Activated CD8-positive, alpha-beta memory T cell treated with anti-CD3 and anti-CD28 coated beads for 24 hours (primary cell): ENCODE data around the gene SLC38A7.
"Not testable (repeated sequence)": the region's sequence is repeated elsewhere in the genome, so short reads cannot be mapped to it uniquely, and the experiment has no call there.

Experiments
- DNase-seq: peaks from one replicate; pipeline ENCODE4 v3.0.0-alpha.2; 2020

Gene SLC38A7

DNA sequence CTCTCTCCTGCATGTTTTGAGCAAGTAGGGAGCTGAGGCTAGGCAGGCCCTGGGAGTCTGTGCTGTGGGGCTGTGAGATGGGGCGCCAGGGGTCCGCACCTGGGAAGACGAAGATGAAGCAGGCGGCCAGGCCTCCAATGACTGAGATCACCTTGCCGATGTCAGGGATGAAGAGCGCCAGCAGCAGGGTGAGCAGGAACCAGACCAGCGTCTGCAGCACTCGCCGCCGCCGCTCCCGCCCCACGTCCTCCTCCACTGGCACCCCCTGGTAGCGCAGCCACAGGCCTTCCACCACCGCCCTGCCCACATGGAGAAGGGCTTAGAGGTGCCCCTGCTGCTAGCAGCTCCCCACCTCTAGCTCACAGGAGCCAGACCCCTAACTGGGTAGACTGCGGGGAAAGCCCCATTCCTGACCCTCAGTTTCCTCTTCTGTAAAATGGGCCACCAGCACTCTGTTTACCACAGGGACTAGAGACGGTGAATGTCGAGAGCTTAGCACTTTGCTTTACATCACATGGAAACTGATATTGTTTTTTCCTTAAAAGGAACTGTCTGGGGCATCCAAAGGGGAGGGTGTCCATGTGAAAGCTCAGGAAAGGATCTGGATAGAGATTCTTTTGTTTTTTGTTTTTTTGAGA, 13.5 kb downstream of the SLC38A7 start:
- DNase-seq, result no peak

DNA sequence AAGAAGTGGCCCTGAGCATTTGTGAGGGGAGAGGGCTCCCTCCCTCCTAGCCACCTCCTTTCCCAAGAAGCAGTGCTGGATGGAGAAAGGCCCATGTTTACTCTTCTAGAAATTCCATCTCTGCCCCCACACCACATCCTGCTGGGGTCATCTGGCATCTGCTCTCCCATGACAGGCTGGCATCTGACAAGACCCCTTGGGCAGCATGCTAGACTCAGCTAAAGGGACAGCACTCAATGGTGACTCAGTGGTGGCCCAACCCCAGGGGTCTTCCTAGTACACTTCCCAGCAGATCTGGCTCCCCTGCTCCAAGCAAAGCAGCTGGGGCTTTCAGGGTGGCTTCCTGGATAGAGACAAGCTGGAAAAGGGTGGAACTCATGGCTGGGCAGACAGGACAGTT, 14.4 kb downstream of the SLC38A7 start:
- DNase-seq, result no peak

DNA sequence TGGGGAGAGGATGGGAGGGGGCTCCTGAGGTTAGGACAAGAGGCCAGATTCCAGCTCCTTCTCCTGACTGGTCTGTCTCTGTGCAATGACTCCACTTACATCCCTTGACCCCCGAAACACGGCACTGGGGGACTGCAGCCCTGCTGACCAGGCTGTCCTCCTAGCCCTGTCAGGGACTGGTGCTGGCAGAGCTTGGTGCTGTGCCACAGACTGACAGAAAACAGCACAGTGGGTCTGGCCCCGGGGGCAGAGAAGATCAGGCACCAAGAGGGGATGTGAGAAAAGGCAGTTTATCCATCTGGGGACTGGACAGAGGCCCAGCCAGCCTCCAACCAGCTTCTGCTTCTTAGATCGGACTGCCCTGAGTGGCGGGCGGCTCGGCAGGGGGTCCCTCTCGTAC, 19.4 kb downstream of the SLC38A7 start:
- DNase-seq, result no peak

GRCh38 chr16:58661199-58661830, 23.3 kb downstream of the SLC38A7 start:
- DNase-seq, result no peak

- DNase-seq, result not testable (repeated sequence)
These were observed 24.7 kb downstream of the SLC38A7 start for GRCh38 chr16:58659911-58660310.

DNA sequence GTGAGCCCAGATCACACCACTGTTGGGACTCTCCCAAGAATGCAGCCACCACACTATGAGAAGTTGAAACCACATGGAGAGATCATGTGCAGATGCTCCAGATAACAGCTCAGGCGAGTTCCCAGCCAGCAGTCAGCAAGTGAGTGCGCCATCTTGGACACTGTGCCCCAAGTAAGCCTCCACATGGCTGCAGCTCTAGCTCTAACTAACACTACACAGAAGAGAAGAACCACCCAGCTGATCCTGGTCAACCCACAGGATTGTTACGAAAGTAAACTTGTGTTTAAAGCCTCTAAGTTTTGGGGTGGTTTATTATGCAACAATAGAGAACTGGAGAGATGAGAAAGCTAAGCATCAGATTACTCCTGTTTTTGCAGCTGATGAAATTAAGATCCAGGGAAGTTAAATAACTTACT, 25.8 kb downstream of the SLC38A7 start:
- DNase-seq, result no peak

DNA sequence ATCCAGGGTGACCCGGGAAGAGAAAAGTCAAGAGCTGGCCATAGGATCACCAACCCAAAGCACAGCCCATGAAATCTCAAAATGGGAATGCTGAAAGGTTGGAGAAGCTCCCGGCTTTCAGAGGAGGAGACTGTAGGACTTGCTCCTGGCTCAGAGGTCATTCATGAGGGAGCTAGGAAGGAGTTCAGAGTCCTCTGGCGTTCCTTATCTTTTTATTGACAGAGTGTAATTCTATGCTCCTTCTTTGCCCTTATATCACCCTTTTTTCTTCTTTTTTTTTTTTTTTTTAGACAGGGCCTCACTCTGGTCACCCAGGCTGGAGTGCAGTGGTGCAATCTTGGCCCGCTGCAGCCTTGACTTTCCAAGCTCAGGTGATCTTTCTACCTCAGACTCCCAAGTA, 27.7 kb downstream of the SLC38A7 start:
- no peak for DNase-seq

DNA sequence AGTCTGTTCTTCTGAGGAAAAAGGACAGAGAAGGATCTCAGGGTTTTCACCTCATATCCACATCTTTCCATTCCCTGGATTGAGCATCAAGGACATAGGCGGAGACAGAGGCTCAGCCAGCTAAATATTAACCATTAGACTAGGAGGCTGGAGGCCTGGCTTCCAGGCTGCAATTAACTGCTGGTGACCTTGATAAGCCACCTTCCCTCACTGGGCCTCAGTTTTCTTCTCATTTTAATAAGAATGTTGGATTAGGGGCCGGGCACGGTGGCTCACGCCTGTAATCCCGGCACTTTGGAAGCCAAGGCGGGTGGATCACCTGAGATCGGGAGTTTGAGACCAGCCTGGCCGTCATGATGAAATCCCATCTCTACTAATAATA, 29.4 kb downstream of the SLC38A7 start:
- no peak for DNase-seq

GRCh38 chr16:58654560-58655214, 29.9 kb downstream of the SLC38A7 start:
- DNase-seq, result no peak

- no peak for DNase-seq
These were observed 31.8 kb downstream of the SLC38A7 start for GRCh38 chr16:58652741-58653140.

- DNase-seq, result no peak
These were observed 32.6 kb downstream of the SLC38A7 start for GRCh38 chr16:58651965-58652348.

DNA sequence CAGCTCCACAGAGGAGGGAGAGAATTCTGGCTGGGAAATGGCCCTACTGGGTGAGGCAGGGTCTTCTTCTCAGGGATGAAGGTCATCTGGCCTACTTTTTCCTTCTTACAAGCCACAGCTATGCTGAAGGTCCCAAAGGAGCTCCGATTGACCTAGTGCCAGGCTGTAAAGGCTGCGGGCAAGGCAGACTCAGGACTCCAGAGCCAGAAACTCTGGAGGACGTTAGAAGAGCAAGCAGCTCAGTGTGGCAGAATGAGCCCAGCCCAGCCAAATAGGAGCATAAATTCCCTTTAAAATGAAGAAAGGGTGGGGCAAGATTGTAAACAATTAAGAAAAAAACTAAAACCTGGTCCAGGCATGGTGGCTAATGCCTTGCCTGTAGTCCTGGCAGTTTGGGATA, 34.9 kb downstream of the SLC38A7 start:
- DNase-seq, result no peak

DNA sequence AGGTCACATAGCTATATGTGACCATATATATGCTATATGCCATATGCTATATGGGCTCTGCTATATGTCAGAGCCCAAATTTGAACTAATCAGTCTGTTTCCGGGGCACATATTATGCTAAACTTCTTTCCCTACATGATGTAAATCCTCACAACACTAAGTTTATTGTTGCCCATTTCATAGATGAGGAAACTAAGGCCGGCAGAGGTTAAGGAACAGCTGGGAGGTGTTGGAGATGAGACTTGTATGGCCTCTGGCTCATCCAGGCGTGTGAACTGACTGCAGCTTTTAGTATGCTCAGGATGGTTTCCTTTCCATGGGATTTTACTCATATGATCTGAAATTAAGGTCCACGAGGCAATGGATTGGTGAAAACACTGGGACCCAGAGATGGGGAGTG, 37.5 kb downstream of the SLC38A7 start:
- DNase-seq, result no peak

- no peak for DNase-seq
These were observed 39.6 kb downstream of the SLC38A7 start for GRCh38 chr16:58644765-58645487.

GRCh38 chr16:58644108-58644507, 40.5 kb downstream of the SLC38A7 start:
- DNase-seq, result no peak

DNA sequence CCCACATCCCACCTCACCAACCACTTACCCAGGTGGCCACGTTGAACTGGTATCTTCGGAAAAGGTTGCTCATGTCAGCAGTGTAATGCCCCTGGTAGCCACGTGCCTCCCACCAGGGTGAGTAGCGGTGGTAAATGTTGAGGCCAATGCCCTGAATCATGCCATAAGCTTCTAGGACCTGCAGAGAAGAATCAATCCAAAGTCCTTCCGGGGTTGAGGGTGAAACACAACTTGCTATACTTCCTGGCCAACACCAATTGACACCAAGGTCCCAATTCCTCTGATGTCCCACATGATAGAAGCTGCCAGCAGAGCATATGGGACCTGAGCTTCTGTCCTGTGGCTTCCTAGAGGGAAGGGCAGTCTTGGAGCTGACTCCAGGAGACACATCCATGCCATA, 43.6 kb downstream of the SLC38A7 start:
- DNase-seq, result no peak

DNA sequence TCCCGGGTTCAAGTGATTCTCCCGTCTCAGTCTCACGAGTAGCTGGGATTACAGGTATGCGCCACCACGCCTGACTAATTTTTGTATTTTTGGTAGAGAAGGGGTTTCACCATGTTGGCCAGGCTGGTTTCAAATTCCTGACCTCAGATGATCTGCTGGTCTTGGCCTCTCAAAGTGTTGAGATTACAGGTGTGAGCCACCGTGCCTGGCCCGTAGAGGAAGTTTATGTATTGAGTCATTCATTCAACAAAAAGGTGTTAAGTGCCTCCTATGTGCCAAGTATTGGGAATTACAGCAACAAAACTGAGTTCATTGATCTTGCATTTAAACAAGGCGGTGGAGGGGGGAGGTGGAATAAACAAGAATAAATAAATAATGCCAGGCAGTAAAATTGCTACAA, 44.7 kb downstream of the SLC38A7 start:
- no peak for DNase-seq

DNA sequence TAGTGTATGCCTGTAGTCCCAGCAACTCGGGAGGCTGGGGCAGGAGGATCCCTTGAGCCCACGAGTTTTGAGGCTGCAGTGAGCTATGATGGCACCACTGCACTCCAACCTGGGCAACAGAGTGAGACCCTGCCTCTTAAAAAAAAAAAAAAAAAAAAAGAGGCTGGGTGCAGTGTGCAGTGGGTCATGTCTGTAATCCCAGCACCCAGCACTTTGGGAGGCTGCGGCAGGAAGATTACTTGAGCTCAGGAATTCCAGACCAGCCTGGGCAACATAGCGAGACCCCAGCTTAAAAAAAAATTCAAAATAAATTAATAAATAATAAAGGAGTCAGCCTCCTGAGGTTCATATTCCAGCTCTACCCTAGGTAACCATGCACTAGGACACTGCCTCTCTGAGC, 45.3 kb downstream of the SLC38A7 start:
- DNase-seq, result no peak

DNA sequence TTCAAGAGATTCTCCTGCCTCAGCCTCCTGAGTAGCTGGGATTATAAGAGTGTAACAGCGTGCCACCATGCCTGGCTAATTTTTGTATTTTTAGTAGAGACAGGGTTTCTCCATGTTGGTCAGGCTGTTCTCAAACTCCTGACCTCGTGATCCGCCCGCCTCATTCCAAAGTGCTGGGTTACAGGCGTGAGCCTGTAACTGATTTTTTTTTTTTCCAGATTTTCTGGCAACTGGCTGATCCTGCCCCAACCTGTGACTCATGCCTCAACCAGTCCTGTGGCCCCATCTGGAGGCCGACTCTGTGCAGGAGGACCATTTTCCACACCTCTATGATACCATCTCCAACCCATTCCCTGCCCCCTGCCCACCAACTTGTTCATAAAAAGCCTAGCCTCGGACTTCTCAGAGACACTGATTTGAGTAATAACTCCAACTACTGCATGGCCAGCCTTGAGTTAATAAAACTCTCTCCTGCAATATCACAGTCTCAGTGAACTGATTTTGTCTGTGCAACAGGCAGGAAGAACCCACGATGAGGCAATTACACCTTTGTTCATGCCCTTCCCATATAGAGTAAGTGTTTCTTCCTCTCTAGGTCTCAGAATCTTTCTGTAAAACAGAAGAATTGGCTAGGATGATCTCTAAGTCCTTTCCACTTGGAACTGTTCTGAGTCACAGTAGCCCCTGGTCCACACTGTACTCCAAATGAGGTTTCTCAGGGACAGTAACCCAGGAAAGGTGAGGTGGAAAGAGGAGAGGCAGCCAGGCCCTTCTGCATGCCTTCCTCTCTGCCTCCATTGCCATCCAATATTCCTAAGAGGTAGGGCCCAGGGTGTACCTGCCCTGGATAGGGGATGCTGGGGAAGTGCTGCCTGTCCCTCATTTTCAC, 46.2 kb downstream of the SLC38A7 start:
- no peak for DNase-seq

- not testable (repeated sequence) for DNase-seq
These were observed 47.5 kb downstream of the SLC38A7 start for GRCh38 chr16:58637021-58637420.

DNA sequence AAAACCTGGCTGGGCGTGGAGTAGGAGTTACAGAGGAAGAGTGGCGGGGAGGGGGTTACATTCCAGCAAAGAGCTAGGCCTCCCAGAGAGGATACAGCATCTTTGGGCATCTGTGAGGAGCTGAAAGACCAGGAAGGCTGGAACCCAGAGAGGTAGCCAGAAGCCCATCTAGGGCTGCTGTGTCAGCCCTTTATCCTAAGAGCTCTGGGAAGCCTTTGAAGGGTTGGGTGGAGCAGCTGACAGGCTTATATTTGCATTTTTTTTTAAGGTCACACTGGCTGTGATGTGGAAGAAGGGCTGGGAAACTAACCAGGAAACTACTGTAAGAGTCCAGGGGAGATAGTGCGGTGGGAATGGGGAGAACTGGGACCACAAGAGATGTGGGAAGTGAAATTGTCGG, 48.1 kb downstream of the SLC38A7 start:
- DNase-seq, result no peak

DNA sequence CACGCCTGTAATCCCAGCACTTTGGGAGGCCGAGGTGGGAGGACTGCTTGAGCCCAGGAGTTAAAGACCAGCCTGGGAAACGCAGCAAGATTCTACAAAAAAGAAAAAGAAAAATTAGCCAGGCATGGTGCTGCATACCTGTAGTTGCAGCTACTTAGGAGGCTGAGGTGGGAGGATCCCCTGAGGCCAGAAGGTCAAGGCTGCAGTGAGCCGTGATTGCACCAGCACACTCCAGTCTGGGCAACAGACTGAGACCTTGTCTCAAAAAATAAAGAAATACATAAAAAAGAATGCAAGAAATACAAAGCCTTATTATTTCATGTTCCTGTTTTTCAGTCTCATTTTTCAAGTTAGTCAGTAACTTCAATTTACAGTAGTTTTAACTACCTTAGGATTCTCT, 49.1 kb downstream of the SLC38A7 start:
- no peak for DNase-seq

- no peak for DNase-seq
These were observed 50.2 kb downstream of the SLC38A7 start for GRCh38 chr16:58634265-58634802.
